ENCODE results near the gene UGT2B17. TPM values are rescaled to one million over a fixed set of nuclear protein-coding genes. Genes with fewer than 3 reads are reported as not detected.

UGT2B17 gene
- total and polyA plus RNA-seq, 2 of the 4 experiments (the other 2 are of a cell fraction) = not detected

- no peak overlapping the region for H3K27ac ChIP-seq (ENCODE audit: insufficient read depth, low read length)
- H3K56ac ChIP-seq (ENCODE audit: extremely low read depth, insufficient read depth, low read length) = no peak overlapping the region
- no CpG with 5 or more reads among the region's 1 CpG for WGBS, 2 experiments (ENCODE audit: extremely low coverage in 2 of 2, insufficient read length in 1 of 2)
- H2AFZ ChIP-seq (replicated peaks; ENCODE audit: low read length, poor library complexity) = no peak overlapping the region
- BruUV-seq (replicated peaks) = no TSS peak
- no peak for DNase-seq
- no peak overlapping the region for H4K91ac ChIP-seq (ENCODE audit: insufficient read depth, low read depth, low read length)
- no peak overlapping the region for H4K5ac ChIP-seq (ENCODE audit: low read depth, low read length)
- no peaks in the 10 kb centered on the region for H3K4me1 ChIP-seq (ENCODE audit: control insufficient read depth, insufficient read depth, low read length)
- H2BK15ac ChIP-seq (ENCODE audit: low read depth, low read length) = no peak overlapping the region
- H3K27me3 ChIP-seq (ENCODE audit: control insufficient read depth, insufficient read depth, low read length) = no peaks in the 10 kb centered on the region
- in situ Hi-C loops (cut with MboI; ENCODE audit: low sequenced_read_pairs) = no loop called here
- H4K8ac ChIP-seq (ENCODE audit: low read depth in 2 of 2, low read length in 2 of 2) = no peak overlapping the region
- no peak overlapping the region for H2BK5ac ChIP-seq (ENCODE audit: low read depth, low read length, poor library complexity, severe bottlenecking)
- ChIA-PET POLR2A (ENCODE audit: unreplicated experiment) (no interaction called here), CTCF (no interaction called here)
- H2BK20ac ChIP-seq (ENCODE audit: low read depth, low read length) = no peak overlapping the region
- no peaks in the 10 kb centered on the region for H3K9me3 ChIP-seq (ENCODE audit: control insufficient read depth, insufficient read depth, low read length)
- H3K4me2 ChIP-seq (ENCODE audit: low read depth, low read length) = no peak overlapping the region
- dilution Hi-C loops (cut with HindIII; ENCODE audit: low sequenced_read_pairs, unreplicated experiment) = no loop called here
- H4K20me1 ChIP-seq (ENCODE audit: insufficient read depth, low read length) = no peaks in the 10 kb centered on the region
- no peaks in the 10 kb centered on the region for H3K9me1 ChIP-seq (ENCODE audit: insufficient read depth, low read length)
- H3K23ac ChIP-seq (ENCODE audit: low read depth, low read length) = no peak overlapping the region
- TF ChIP-seq BHLHE40 (IDR thresholded peaks at IDR 0.05; ENCODE audit: low read depth, low read length) (no peak), SMC3 (IDR thresholded peaks at IDR 0.05; ENCODE audit: low read depth, low read length) (no peak), MAFK (IDR thresholded peaks at IDR 0.05; ENCODE audit: low read depth, low read length) (no peak), FOS (IDR thresholded peaks at IDR 0.05; ENCODE audit: low read depth, low read length) (no peak), MXI1 (IDR thresholded peaks at IDR 0.05; ENCODE audit: borderline replicate concordance, low read depth, low read length) (no peak), CTCF (conservative IDR thresholded peaks at IDR 0.05; ENCODE audit: low read depth, low read length) (no peak)
- no peak for ATAC-seq (ENCODE audit: low read depth)
- H3K4ac ChIP-seq (ENCODE audit: low read depth, low read length) = no peak overlapping the region
- no peaks in the 10 kb centered on the region for H3K79me1 ChIP-seq (ENCODE audit: low read depth in 1 of 2, low read length in 2 of 2)
- no peak overlapping the region for H2BK120ac ChIP-seq (ENCODE audit: low read depth, low read length)
- H2AK5ac ChIP-seq (ENCODE audit: low read depth, low read length) = no peak overlapping the region
- no peak overlapping the region for H3K9ac ChIP-seq (ENCODE audit: low read depth, low read length)
- H2AK9ac ChIP-seq (replicated peaks; ENCODE audit: low read depth, low read length, poor library complexity) = no peak overlapping the region
- H3K36me3 ChIP-seq (ENCODE audit: control insufficient read depth, insufficient read depth, low read length) = no peaks in the 10 kb centered on the region
- no peak overlapping the region for H3K18ac ChIP-seq (ENCODE audit: low read depth, low read length)
- no peak overlapping the region for H3K4me3 ChIP-seq (ENCODE audit: insufficient read depth, low read depth, low read length)
- no peak overlapping the region for H3K14ac ChIP-seq (replicated peaks; ENCODE audit: low read depth, low read length)
- intact Hi-C loops (cut with micrococcal nuclease) = loop anchor here (10.0 kb wide), 2 partner anchors 1120 to 1390 kb away; no protein-coding TSS in a partner anchor
These were observed 81.4 kb downstream of the UGT2B17 start for GRCh38 chr4:68494688-68495087.
